ENCODE results near the gene KRTAP10-6.
"Not testable (repeated sequence)": the region's sequence is repeated elsewhere in the genome, so short reads cannot be mapped to it uniquely, and the experiment has no call there.

Gene KRTAP10-6

DNA sequence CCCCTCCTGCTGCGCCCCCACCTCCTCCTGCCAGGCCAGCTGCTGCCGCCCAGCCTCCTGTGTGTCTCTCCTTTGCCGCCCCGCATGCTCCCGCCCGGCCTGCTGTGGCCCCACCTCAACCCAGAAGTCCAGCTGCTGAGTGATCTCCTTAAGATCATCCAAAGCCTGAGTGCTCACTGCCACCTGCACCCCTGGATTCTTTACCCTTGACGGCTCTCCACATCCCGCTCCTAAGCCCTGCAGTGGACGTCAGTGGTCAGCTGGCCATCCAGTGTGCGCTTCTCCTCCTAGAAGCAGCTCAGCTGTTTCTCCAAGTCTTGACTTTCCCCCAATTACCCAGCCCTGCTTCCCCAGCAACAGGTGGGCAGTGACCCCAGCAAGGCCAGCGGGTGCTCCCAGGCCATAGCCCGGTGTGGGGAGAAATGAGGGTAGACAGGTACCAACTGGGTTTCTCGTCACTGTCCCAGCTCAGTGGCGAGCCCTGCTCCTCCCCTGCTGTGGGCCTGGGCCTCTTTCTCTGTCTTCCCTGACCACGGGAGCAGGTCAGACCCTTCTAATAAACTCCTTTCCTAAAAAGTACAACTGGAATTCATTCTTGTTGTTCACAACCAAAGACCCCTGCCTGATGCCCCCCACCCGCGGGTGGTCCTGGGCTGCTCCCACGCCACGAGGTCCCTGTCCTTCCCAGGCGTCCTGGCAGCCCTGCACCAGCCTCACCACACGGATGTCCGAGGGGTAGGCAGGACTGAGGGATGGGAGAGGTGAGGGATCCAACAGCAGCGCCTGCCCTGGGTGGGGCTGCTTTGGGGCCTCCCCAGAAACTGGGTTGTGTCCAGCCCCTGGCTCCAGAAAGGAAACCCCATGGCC lies 9.5 kb upstream of the KRTAP10-6 start:
- Histone ChIP-seq H3K27ac (no peak overlapping the region), H3K36me3 (replicated peaks) (no peaks in the 10 kb centered on the region), H3K27me3 (replicated peaks) (peaks cover 2% of the 10 kb centered on the region), H3K4me3 (ENCODE audit: low read depth, low read length) (no peak overlapping the region)
- in situ Hi-C loops (cut with HindIII; ENCODE audit: low pct_ligation_motif_present, low sequenced_read_pairs) = no loop called here
- TF ChIP-seq, protein P1, sequence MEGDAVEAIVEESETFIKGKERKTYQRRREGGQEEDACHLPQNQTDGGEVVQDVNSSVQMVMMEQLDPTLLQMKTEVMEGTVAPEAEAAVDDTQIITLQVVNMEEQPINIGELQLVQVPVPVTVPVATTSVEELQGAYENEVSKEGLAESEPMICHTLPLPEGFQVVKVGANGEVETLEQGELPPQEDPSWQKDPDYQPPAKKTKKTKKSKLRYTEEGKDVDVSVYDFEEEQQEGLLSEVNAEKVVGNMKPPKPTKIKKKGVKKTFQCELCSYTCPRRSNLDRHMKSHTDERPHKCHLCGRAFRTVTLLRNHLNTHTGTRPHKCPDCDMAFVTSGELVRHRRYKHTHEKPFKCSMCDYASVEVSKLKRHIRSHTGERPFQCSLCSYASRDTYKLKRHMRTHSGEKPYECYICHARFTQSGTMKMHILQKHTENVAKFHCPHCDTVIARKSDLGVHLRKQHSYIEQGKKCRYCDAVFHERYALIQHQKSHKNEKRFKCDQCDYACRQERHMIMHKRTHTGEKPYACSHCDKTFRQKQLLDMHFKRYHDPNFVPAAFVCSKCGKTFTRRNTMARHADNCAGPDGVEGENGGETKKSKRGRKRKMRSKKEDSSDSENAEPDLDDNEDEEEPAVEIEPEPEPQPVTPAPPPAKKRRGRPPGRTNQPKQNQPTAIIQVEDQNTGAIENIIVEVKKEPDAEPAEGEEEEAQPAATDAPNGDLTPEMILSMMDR (IDR thresholded peaks at IDR 0.05; ENCODE audit: low read depth, low read length, missing control alignments) = no peak
- DNase-seq = no peak

DNA sequence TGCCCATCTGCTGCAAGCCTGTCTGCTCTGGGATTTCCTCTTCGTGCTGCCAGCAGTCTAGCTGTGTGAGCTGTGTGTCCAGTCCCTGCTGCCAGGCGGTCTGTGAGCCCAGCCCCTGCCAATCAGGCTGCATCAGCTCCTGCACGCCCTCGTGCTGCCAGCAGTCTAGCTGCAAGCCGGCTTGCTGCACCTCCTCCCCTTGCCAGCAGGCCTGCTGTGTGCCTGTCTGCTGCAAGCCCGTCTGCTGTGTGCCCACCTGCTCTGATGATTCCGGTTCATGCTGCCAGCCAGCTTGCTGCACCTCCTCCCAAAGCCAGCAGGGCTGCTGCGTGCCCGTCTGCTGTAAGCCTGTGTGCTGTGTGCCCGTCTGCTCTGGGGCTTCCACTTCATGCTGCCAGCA lies 8.8 kb upstream of the KRTAP10-6 start:
- H3K27me3 ChIP-seq (replicated peaks); H3K4me3 ChIP-seq (ENCODE audit: low read depth, low read length); H3K36me3 ChIP-seq (replicated peaks); in situ Hi-C loops (cut with HindIII; ENCODE audit: low pct_ligation_motif_present, low sequenced_read_pairs); H3K27ac ChIP-seq; DNase-seq: not testable (repeated sequence)

DNA sequence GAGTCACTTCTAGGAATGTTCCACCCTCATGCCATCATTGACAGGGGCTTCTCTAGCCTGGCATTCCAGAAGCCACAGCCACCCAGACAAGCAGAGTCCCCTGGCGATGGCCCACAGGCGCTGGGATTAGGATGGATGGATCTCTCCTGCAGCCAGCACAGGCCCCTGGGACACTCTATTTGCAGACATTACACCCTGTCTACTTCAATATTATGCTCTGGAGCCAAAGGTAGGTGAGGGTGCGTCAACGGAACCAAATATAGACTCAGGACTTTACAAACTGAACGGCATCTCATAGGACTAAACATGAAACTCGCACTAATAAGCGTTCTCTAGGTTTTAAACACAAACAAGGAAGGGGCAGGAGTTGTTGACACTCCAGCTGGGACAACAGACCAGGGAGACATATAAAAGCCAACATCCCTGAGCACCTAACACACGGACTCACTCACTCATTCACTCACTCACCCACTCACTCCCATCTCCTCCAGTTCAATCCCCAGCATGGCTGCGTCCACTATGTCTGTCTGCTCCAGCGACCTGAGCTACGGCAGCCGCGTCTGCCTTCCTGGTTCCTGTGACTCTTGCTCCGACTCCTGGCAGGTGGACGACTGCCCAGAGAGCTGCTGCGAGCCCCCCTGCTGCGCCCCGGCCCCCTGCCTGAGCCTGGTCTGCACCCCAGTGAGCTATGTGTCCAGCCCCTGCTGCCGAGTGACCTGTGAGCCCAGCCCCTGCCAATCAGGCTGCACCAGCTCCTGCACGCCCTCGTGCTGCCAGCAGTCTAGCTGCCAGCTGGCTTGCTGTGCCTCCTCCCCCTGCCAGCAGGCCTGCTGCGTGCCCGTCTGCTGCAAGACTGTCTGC lies 8.0 kb upstream of the KRTAP10-6 start, which contains the start of gene KRTAP10-7:
Gene KRTAP10-7, plus strand, starts transcription at position 480 of the 861 bp plus-strand sequence. Its CDS starts 25 bp downstream, at position 505.
- H3K27ac ChIP-seq; in situ Hi-C loops (cut with HindIII; ENCODE audit: low pct_ligation_motif_present, low sequenced_read_pairs); DNase-seq; H3K36me3 ChIP-seq (replicated peaks); H3K27me3 ChIP-seq (replicated peaks); H3K4me3 ChIP-seq (ENCODE audit: low read depth, low read length): not testable (repeated sequence)

DNA sequence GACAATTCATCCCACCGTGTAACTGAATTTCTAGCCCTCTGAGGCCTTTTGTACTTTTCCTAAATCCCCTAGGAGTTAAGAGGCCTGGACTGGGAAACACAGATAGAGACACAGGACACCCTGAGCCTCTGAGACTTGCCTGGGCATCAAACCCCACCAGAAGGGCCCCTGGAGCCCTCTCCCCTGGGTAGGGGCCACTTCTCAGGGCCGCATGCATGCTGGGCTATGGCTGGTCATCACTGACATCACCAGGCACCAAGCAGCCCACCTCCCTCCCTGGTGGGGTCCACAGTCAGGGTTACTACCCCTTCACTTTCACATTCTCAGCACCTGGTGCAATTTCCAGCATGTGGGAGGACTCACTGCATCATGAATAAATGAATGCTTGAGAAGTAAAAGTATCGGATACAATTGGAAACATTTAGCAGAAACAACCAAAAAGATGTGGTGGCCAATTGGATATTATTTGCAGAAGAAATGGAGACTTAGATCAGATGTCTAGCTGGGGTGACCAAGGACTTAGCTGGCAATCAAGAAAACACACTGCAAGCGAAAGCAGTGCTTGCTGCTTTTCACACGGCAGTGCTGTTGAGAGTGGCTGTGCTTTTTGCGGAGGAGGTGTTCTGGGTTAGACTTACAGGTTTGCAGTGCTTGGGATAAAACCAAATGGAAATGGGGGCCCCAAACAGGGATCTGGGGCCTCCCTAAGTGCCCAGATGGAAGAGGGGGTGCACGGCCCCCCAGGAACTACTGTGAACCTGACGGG lies 7.1 kb upstream of the KRTAP10-6 start:
- peaks cover 2% of the 10 kb centered on the region for H3K27me3 ChIP-seq (replicated peaks)
- TF ChIP-seq, protein P1 (IDR thresholded peaks at IDR 0.05; ENCODE audit: low read depth, low read length, missing control alignments) = no peak
- no peak overlapping the region for H3K4me3 ChIP-seq (ENCODE audit: low read depth, low read length)
- H3K36me3 ChIP-seq (replicated peaks) = no peaks in the 10 kb centered on the region
- in situ Hi-C loops (cut with HindIII; ENCODE audit: low pct_ligation_motif_present, low sequenced_read_pairs) = no loop called here
- no peak for DNase-seq
- H3K27ac ChIP-seq = no peak overlapping the region

DNA sequence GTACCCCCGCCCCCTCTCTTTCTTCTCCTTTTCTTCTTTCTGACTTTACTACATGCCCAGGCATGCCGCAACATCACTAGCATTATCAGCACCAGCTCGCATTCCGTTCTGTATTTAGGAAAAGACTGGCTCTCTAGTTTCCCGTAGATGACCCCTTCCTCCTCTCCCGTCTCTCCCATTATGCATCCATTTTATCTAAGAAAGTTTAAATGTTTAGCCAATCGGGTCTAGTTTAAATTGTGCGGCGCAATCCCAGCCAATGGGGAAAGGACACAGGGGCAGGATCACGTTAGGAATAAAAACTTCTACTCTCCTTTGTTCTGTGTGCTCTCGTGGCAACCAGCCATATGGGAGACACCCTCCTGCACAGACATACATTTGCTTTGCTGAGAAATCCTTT lies 5.8 kb upstream of the KRTAP10-6 start:
- Histone ChIP-seq H3K36me3 (replicated peaks) (no peaks in the 10 kb centered on the region), H3K27me3 (replicated peaks) (peaks cover 7% of the 10 kb centered on the region), H3K4me3 (ENCODE audit: low read depth, low read length) (no peak overlapping the region), H3K27ac (no peak overlapping the region)
- in situ Hi-C loops (cut with HindIII; ENCODE audit: low pct_ligation_motif_present, low sequenced_read_pairs) = no loop called here
- TF ChIP-seq, protein P1 (IDR thresholded peaks at IDR 0.05; ENCODE audit: low read depth, low read length, missing control alignments) = no peak
- DNase-seq = no peak

DNA sequence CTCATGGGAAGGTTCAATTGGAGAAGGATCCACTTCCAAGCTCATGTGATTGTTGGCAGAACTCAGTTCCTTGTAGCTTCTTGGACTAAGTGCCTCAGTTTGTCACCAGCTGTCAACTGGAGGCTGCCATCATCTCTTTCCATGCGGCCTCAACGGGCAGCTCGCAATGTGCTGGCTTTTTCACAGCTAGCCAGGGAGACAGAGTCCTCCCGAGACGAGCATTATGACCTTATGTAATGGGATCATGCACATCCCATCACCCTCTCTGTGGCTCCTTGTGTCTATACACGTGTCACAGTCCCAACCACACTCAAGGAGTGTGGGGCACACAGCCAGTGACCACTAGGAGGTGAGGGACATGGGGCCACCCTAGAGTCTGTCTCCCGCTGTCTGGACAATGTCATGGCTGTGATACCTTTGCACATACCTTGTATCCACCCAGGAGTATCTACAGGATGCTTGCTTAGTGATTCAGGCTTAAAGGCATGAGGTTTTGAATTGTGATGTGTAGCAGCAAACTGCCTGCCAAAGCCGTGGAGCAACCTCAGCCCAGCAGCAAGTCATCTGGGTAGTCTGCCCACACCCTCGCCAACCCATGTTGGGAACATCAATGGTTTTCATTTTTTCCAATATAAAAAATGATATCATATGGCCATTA lies 3.9 kb upstream of the KRTAP10-6 start:
- Histone ChIP-seq H3K27ac (no peak overlapping the region), H3K36me3 (replicated peaks) (no peaks in the 10 kb centered on the region), H3K4me3 (ENCODE audit: low read depth, low read length) (no peak overlapping the region), H3K27me3 (replicated peaks) (peaks cover 13% of the 10 kb centered on the region)
- in situ Hi-C loops (cut with HindIII; ENCODE audit: low pct_ligation_motif_present, low sequenced_read_pairs) = no loop called here
- DNase-seq = no peak
- TF ChIP-seq, protein P1 (IDR thresholded peaks at IDR 0.05; ENCODE audit: low read depth, low read length, missing control alignments) = no peak

All from brain microvascular endothelial cell (primary cell).